ENCODE data around the gene CRYBG1. TPM values are rescaled to one million over a fixed set of nuclear protein-coding genes. Genes with fewer than 3 reads are reported as not detected.

Gene CRYBG1
- total and polyA plus RNA-seq, 2 donors (not counting 3 experiments of a cell fraction or from before 2014, with no cell fraction given): 4.1 to 30.1 TPM

GRCh38 chr6:106517706-106518105 is 157.2 kb downstream of the CRYBG1 start:
- H3K4me3 ChIP-seq (replicated peaks in 1 of 3; ENCODE audit: insufficient read depth in 1 of 3, low read depth in 1 of 3, low read length in 3 of 3): no peak overlapping the region
- POLR2A ChIA-PET: no interaction called here
- TF ChIP-seq FOS (IDR thresholded peaks at IDR 0.05; ENCODE audit: borderline replicate concordance, insufficient read depth, low read length): no peak
- TF ChIP-seq GATA2 (IDR thresholded peaks at IDR 0.05; ENCODE audit: insufficient read depth, insufficient read length, low read depth, low read length): no peak
- TF ChIP-seq MYC (IDR thresholded peaks at IDR 0.05; ENCODE audit: low read depth, low read length): no peak
- TF ChIP-seq JUN (IDR thresholded peaks at IDR 0.05; ENCODE audit: borderline replicate concordance, insufficient read depth, insufficient read length, low read depth): no peak
- TF ChIP-seq, protein P1, sequence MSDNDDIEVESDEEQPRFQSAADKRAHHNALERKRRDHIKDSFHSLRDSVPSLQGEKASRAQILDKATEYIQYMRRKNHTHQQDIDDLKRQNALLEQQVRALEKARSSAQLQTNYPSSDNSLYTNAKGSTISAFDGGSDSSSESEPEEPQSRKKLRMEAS (IDR thresholded peaks at IDR 0.05; ENCODE audit: insufficient read depth, insufficient read length): no peak
- no peak for TF ChIP-seq POLR2AphosphoS5 (IDR thresholded peaks at IDR 0.05; ENCODE audit: insufficient read depth, low read depth, low read length)
- TF ChIP-seq, protein P2, sequence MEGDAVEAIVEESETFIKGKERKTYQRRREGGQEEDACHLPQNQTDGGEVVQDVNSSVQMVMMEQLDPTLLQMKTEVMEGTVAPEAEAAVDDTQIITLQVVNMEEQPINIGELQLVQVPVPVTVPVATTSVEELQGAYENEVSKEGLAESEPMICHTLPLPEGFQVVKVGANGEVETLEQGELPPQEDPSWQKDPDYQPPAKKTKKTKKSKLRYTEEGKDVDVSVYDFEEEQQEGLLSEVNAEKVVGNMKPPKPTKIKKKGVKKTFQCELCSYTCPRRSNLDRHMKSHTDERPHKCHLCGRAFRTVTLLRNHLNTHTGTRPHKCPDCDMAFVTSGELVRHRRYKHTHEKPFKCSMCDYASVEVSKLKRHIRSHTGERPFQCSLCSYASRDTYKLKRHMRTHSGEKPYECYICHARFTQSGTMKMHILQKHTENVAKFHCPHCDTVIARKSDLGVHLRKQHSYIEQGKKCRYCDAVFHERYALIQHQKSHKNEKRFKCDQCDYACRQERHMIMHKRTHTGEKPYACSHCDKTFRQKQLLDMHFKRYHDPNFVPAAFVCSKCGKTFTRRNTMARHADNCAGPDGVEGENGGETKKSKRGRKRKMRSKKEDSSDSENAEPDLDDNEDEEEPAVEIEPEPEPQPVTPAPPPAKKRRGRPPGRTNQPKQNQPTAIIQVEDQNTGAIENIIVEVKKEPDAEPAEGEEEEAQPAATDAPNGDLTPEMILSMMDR (IDR thresholded peaks at IDR 0.05; ENCODE audit: extremely low read depth in 1 of 2, insufficient read depth in 1 of 2, low read depth in 1 of 2, low read length in 2 of 2): no peak
- no peak for TF ChIP-seq POLR2A (IDR thresholded peaks at IDR 0.05; ENCODE audit: low read depth, low read length)
- no peak for TF ChIP-seq EZH2 (IDR thresholded peaks at IDR 0.05; ENCODE audit: borderline replicate concordance, low read depth, low read length, severe bottlenecking)
- intact Hi-C loops (cut with micrococcal nuclease): no loop called here
- H3K9ac ChIP-seq (replicated peaks; ENCODE audit: extremely low read depth, insufficient read depth, low read length): no peak overlapping the region
- H3K27ac ChIP-seq (ENCODE audit: insufficient read depth, low read depth, low read length): no peak overlapping the region
- CTCF ChIA-PET: no interaction called here
- no peaks in the 10 kb centered on the region for H3K9me1 ChIP-seq (replicated peaks; ENCODE audit: control insufficient read depth, extremely low read depth, insufficient read depth, low read length)
- H3K4me1 ChIP-seq (ENCODE audit: control insufficient read depth, extremely low read depth, insufficient read depth, low read length): peaks cover 11% of the 10 kb centered on the region
- dilution Hi-C loops (cut with MboI; ENCODE audit: extremely low pct_ligation_motif_present, low sequenced_read_pairs): no loop called here
- FAIRE-seq (no peak), DNase-seq (ENCODE audit: low read depth, low spot score) (no peak)
- no TSS peak for BruUV-seq (replicated peaks)
- H4K20me1 ChIP-seq (replicated peaks; ENCODE audit: control insufficient read depth, extremely low read depth, insufficient read depth, low read length): no peaks in the 10 kb centered on the region
- H3K79me2 ChIP-seq (ENCODE audit: control insufficient read depth, insufficient read depth, low read length): no peaks in the 10 kb centered on the region
- H3K4me2 ChIP-seq (ENCODE audit: insufficient read depth, low read length): no peak overlapping the region
- no peaks in the 10 kb centered on the region for H3K9me3 ChIP-seq (replicated peaks; ENCODE audit: control insufficient read depth, insufficient read depth, low read length)
- H3K36me3 ChIP-seq (ENCODE audit: control insufficient read depth in 2 of 2, extremely low read depth in 1 of 2, insufficient read depth in 2 of 2, low read length in 2 of 2): peaks cover 0 to 3% of the 10 kb centered on the region in 2 experiments
- no peak overlapping the region for H2AFZ ChIP-seq (ENCODE audit: low read depth, low read length)
- no peaks in the 10 kb centered on the region for H3K27me3 ChIP-seq (ENCODE audit: control insufficient read depth in 2 of 2, insufficient read depth in 2 of 2, low read length in 2 of 2)
